LNCAP (cell line): Measurements from ENCODE around the gene APMAP.

Experiments used
- TF ChIP-seq, protein P1 (sequence below): fragments of 450-650 bp; IDR thresholded peaks from 2 replicates; pipeline ENCODE4 v1.5.1; 2017; ENCODE audit warnings: mild to moderate bottlenecking

Gene APMAP

DNA sequence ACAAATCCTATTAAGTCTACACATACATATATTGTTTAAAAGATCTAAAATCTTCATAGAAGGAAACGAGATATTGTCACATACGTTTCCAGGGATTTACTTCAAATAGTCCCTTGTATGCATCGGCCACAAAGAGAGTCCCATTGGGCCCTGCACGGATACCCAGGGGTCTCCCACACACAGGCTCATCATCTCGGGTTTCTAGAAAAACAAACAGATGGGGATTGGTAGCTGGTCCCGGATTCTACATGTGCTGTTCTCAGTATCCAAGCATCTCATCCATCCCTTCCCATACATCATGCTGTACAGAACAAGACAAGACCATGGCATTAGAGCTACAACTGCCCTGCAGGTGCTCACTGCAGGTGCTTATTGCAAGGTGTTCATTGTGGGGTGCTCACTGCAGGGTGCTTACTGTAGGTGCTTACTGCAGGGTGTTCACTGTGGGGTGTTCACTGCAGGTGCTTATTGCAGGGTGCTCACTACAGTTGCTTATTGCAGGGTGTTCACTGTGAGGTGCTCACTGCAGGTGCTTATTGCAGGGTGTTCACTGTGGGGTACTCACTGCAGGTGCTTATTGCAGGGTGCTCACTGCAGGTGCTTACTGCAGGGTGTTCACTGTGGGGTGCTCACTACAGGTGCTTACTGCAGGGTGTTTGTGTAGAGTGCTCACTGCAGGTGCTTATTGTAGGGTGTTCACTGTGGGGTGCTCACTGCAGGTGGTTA lies 21.0 kb downstream of the APMAP start:
- TF ChIP-seq, protein P1, sequence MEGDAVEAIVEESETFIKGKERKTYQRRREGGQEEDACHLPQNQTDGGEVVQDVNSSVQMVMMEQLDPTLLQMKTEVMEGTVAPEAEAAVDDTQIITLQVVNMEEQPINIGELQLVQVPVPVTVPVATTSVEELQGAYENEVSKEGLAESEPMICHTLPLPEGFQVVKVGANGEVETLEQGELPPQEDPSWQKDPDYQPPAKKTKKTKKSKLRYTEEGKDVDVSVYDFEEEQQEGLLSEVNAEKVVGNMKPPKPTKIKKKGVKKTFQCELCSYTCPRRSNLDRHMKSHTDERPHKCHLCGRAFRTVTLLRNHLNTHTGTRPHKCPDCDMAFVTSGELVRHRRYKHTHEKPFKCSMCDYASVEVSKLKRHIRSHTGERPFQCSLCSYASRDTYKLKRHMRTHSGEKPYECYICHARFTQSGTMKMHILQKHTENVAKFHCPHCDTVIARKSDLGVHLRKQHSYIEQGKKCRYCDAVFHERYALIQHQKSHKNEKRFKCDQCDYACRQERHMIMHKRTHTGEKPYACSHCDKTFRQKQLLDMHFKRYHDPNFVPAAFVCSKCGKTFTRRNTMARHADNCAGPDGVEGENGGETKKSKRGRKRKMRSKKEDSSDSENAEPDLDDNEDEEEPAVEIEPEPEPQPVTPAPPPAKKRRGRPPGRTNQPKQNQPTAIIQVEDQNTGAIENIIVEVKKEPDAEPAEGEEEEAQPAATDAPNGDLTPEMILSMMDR, result no peak

DNA sequence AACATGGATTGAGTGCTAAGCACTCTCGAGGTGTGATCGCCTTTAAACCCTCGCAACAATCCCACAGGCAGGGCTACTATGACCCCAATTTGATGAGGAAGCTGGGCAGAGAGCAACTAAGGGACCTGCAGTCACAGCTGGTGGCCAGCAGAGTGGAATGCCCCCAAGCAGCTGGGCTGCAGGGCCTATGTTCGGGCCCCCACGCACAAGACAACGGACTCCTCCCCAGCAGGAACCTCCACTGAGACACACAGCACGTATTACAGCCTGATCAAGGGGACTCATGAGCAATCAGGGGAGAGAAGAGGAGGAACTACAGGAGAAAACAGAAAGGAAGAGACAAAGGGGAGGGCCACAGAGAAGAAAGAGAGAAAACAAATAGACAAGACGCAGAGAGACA lies 21.8 kb downstream of the APMAP start:
- TF ChIP-seq, protein P1, result no peak

DNA sequence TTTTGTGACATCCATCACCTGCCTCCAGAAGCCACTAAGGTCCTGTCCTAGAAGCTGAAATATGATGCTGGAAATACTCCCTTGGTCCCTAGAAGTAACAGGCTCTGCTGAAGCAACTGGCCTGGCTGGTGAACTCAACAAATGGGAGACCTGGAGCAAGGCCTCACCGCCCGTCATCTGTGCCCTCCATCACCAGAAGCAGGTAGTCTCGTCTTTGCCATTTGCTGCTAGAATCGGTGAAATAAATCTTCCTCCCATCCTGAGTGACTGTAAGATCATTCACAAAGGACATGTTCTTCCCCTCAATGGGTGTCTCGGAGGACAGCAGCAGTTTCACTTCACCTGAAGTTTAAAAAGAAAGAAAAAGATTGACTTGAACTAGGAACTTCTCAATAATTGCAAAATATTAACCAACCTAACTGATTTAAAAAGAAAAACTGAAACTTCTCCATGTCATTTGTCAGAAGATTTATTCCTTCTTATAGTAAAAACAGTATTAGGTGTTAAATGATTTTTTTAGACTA lies 22.5 kb downstream of the APMAP start:
- TF ChIP-seq, protein P1, result no peak

DNA sequence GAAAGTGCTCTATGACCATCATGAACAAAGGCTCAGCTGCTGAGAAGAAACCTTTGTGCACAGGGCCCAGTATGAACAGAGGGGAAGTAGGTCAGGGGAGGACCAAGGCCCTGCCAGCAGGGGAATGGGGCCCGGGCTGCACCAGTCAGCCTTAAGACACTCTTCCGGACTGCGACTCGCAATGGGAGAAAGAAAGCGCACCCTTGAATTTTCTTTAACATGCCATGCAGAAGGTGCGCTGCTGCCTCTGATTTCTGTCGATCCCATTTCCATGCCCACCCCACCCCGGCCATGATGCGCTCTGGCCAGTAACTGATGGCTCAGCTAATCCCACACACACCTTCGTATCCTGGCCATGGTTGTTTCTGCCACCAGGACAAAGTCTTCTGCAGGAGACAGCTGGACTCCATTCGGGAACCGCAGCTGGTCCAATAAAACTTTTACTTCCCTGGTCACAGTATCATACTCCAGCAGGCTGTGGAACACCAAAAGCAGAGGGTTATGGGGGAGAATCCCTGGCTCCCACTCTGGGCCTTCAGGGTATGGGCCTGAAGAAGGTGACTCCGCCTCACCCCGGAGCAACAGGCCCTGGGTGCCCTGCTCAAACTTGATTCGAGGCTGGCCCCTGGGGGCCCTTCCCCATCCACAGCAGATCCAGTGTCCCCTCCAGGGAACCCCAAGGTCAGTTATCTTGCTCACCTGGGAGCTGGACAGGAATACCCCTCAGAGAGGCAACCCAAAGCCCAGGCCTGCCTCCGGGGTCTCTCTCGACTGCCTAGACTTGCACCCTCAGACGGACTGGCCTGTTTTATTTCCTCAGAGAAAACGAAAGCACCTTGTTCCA lies 23.1 kb downstream of the APMAP start:
- TF ChIP-seq, protein P1, result no peak

DNA sequence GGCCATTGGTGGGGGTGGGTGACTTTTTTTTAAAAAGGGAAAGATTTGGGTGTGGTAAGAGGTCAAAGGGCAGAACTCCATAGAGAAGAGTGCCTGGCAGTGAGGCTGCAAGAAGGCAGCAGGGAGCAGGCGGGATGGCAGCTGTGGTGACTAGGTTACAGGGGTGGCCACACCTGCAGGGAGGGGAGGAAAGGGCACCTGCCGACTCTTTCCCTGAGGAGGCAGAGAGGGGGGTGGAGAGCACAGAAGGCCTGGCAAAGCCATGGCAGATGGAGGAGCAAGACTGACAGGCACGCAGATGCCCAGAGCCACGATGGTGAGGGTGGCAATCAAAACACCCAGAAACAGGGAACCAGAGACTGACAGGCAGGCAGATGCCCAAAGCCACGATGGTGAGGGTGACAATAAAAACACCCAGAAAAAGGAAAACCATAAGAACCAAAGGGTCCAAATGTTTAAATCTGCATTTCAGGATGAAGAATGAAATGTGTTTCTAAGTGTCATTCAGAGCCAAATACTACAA lies 24.2 kb downstream of the APMAP start:
- TF ChIP-seq, protein P1, result no peak

DNA sequence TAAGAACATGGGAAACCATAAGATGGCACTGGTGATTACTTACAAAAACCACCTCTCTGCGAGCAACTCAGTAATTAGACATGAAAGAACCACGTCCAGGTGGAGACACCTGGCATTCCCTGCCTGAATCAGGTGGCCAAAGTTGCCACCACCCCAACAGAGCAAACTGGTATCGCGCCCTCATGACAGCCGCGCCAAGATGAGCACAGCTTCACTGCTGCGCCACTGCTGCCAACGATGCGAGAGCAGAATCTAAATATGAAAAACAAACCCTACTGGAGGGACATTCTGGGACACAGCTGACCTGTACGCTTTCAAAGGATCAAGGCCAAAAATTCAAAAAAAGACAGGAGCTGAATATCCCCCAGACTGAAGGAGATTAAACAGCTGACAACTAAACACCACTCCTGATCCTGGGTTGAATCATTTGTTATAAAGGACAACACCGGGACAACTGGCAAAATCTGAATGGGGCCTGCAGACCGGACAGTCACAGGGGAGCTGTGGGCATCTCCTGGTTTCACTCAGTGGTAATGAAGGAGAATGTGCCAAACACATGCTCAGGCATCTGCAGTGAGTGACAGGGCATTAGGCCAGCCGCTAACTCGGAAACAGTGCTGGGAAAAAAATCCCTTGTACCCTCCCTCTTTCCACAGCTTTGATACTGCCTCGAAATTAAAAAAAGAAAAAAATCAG lies 26.1 kb downstream of the APMAP start:
- TF ChIP-seq, protein P1, result no peak
